Measurements from ENCODE around the gene SPARC.
"Not testable (repeated sequence)": the region's sequence is repeated elsewhere in the genome, so short reads cannot be mapped to it uniquely, and the experiment has no call there.

SPARC gene, protein sequence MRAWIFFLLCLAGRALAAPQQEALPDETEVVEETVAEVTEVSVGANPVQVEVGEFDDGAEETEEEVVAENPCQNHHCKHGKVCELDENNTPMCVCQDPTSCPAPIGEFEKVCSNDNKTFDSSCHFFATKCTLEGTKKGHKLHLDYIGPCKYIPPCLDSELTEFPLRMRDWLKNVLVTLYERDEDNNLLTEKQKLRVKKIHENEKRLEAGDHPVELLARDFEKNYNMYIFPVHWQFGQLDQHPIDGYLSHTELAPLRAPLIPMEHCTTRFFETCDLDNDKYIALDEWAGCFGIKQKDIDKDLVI

DNA sequence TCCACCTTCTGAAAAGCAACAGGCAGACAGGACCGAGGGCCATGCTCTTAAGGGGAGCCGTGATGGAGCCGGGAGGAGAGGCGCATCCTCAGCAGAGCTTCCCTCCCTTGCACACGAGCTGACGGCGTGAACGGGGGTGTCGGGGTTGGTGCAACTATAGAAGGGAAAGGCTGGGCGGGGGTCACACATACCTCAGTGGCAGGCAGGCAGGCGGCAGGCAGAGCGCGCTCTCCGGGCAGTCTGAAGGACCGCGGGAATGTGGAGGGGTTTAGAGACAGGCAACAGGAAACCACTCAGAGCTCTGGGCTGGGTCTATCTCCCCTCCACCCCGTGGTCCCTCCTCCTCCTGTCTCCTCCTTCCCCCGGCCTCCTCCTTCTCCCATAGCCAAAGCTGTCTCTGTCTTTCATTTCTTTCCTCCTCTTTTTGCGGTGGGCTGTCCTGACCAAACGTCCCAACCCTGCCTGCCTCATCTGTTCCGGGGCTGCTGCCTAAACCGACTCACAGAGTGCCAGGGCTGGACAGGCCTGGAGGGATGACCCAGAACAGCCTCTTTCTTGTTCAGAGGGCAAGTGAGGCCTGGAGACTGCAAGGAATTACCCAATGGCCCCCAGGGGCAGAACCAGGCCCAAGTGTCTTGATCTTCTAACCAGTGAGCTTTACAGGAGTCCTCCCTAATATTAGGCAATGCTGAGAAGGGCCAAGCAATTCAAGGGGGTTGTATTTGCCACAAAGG is at the start of gene SPARC:
SPARC (minus strand) TSS at position 242 of the 734 bp plus-strand sequence. CDS start 10,727 bp downstream, outside the sequence.
- no peak within 1 kb of the TSS for H3K27ac ChIP-seq
- peaks cover 16% of the 10 kb centered on the region for H3K27me3 ChIP-seq
- H3K9me3 ChIP-seq, result no peaks in the 10 kb centered on the region
- peaks cover 43 to 46% of the 10 kb centered on the region in 2 experiments for H3K4me1 ChIP-seq (ENCODE audit: control insufficient read depth in 1 of 2, insufficient read depth in 1 of 2, low read depth in 1 of 2, low read length in 1 of 2)
- TF ChIP-seq, protein P1, sequence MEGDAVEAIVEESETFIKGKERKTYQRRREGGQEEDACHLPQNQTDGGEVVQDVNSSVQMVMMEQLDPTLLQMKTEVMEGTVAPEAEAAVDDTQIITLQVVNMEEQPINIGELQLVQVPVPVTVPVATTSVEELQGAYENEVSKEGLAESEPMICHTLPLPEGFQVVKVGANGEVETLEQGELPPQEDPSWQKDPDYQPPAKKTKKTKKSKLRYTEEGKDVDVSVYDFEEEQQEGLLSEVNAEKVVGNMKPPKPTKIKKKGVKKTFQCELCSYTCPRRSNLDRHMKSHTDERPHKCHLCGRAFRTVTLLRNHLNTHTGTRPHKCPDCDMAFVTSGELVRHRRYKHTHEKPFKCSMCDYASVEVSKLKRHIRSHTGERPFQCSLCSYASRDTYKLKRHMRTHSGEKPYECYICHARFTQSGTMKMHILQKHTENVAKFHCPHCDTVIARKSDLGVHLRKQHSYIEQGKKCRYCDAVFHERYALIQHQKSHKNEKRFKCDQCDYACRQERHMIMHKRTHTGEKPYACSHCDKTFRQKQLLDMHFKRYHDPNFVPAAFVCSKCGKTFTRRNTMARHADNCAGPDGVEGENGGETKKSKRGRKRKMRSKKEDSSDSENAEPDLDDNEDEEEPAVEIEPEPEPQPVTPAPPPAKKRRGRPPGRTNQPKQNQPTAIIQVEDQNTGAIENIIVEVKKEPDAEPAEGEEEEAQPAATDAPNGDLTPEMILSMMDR (IDR thresholded peaks at IDR 0.05), result no peak
- no peak within 1 kb of the TSS for H3K4me3 ChIP-seq (ENCODE audit: low read depth in 1 of 2, low read length in 1 of 2)
- H3K36me3 ChIP-seq, result no peaks in the 10 kb centered on the region

DNA sequence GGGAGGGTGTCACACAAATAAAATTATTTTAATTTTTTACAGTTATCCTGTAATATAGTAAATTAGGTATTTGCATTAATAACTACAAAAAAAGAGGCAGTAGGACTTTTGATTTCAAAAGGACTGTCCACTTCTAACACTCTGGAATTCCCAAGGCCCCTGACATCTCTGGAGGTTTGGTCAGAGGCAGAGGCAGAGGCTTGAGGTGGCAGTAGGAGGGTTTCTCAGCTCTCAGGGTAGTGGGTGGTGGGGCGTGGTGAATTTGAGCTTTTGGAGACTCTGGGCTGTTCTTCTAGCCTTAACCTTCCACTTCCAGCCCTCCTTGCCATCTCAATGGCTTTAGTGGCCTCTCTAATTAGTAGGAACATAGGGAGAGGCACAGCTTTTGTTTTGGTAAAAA is 48.9 kb upstream of the SPARC start:
- H3K27ac ChIP-seq, result no peak overlapping the region
- no peaks in the 10 kb centered on the region for H3K27me3 ChIP-seq
- TF ChIP-seq, protein P1 (IDR thresholded peaks at IDR 0.05), result no peak
- no peaks in the 10 kb centered on the region for H3K9me3 ChIP-seq
- H3K4me1 ChIP-seq (ENCODE audit: control insufficient read depth in 1 of 2, insufficient read depth in 1 of 2, low read depth in 1 of 2, low read length in 1 of 2), result peaks cover 0 to under 1% of the 10 kb centered on the region in 2 experiments
- H3K4me3 ChIP-seq (ENCODE audit: low read depth in 1 of 2, low read length in 1 of 2), result no peak overlapping the region
- peaks cover 41% of the 10 kb centered on the region for H3K36me3 ChIP-seq

DNA sequence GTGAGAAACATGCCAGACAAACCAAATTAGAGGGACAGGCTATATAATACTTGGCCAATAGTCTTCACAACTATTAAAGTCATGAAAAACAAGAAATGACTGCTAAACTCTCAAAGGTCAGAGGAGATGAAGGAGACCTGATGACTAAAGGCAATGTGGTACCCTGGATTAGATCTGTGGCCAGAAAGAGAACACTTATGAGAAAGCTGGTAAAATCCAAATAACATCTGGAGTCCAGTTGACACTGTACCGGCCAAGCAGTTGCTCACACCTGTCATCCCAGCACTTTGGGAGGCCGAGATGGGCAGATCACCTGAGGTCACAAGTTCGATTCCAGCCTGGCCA is 47.3 kb upstream of the SPARC start:
- TF ChIP-seq, protein P1 (IDR thresholded peaks at IDR 0.05), result no peak
- H3K4me3 ChIP-seq (ENCODE audit: low read depth in 1 of 2, low read length in 1 of 2), result no peak overlapping the region

DNA sequence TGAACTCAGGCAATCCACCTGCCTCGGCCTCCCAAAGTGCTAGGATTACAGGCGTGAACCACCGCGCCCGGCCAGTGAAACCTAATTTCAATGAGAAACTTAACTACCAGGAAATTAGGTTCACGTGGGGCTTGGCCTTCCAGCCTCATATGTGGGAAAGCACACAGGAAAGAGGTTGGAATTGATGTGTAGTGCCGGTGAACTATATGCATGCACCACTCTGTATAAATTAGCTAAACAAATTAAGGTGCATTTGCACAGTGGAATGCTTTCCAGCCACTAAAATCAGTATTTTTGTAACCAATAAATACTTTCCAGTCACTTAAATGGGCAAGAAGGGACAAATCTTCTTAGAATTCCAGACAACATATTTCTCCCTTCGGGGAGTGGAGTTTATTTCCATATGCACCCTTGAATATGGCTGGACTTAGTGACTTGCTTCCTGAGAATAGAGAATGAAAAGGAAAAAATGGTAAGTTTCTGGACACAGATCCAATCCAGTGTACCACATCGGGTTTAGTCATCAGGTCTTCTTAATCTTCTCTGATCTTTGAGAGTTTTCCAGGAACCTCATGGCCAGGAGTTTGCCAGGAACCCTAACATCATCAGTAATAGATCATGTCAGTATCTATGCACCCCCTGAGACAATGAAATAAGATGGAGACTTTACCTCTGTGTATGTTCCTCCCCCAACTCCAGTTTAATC is 46.8 kb upstream of the SPARC start:
- Histone ChIP-seq H3K27ac (no peak overlapping the region), H3K4me3 (ENCODE audit: low read depth in 1 of 2, low read length in 1 of 2) (no peak overlapping the region), H3K4me1 (ENCODE audit: control insufficient read depth in 1 of 2, insufficient read depth in 1 of 2, low read depth in 1 of 2, low read length in 1 of 2) (no peaks in the 10 kb centered on the region), H3K27me3 (no peaks in the 10 kb centered on the region), H3K36me3 (peaks cover 31% of the 10 kb centered on the region), H3K9me3 (peaks cover 6% of the 10 kb centered on the region)
- TF ChIP-seq, protein P1 (IDR thresholded peaks at IDR 0.05), result no peak

More for the DNA sequence above, 47.3 kb upstream of the SPARC start:
- Histone ChIP-seq H3K4me1 (ENCODE audit: control insufficient read depth in 1 of 2, insufficient read depth in 1 of 2, low read depth in 1 of 2, low read length in 1 of 2) (no peaks in the 10 kb centered on the region), H3K36me3 (peaks cover 33% of the 10 kb centered on the region), H3K9me3 (peaks cover 6% of the 10 kb centered on the region), H3K27me3 (no peaks in the 10 kb centered on the region), H3K27ac (no peak overlapping the region)

DNA sequence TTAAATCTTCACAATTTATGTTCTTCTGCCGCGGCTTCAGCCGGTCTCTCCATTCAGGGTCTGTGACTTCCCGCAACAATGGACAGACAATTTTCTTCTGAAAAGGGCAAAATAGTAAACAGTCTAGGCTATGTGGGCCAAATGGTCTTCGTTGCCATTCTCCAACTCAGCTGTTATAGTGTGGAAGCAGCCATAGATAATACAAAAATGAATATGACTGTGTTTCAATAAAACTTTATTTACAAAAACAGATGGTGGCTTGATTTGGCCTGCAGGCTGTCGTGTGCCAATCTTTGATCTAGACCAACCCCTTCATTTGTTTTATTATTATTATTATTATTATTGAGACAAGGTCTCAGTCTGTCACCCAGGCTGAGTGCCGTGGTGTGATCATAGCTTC is 43.7 kb upstream of the SPARC start:
- Histone ChIP-seq H3K4me3 (ENCODE audit: low read depth in 1 of 2, low read length in 1 of 2) (no peak overlapping the region), H3K4me1 (ENCODE audit: control insufficient read depth in 1 of 2, insufficient read depth in 1 of 2, low read depth in 1 of 2, low read length in 1 of 2) (no peaks in the 10 kb centered on the region), H3K9me3 (peaks cover 6% of the 10 kb centered on the region), H3K36me3 (peaks cover 22% of the 10 kb centered on the region), H3K27ac (no peak overlapping the region), H3K27me3 (no peaks in the 10 kb centered on the region)
- TF ChIP-seq, protein P1 (IDR thresholded peaks at IDR 0.05), result no peak

DNA sequence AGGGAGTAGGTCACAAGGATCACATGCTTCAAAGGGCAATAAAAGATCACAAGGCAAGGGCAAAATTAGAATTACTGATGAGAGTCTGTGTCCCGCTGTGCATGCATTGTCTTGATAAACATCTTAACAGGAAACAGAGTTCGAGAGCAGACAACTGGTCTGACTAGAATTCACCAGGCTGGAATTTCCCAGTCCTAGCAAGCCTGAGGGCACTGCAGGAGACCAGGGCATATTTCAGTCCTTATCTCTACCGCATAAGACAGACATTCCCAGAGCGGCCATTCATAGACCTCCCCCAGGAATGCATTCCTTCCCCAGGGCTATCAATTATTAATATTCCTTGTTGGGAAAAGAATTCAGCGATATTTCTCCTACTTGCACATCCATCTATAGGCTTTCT is 42.9 kb upstream of the SPARC start:
- peaks cover 22% of the 10 kb centered on the region for H3K36me3 ChIP-seq
- H3K27me3 ChIP-seq, result not testable (repeated sequence)

More for the DNA sequence above, 42.9 kb upstream of the SPARC start:
- H3K9me3 ChIP-seq; H3K27ac ChIP-seq; H3K4me1 ChIP-seq (ENCODE audit: control insufficient read depth in 1 of 2, insufficient read depth in 1 of 2, low read depth in 1 of 2, low read length in 1 of 2); H3K4me3 ChIP-seq (ENCODE audit: low read depth in 1 of 2, low read length in 1 of 2): not testable (repeated sequence)
